PFSK-1 (cell line): ENCODE data around the gene USH2A.

Source experiments
- FOXP2 ChIP-seq: optimal IDR thresholded peaks from 2 replicates; pipeline ENCODE3; 2011; ENCODE audit warnings: borderline replicate concordance, control low read depth, inconsistent platforms; ENCODE audit not compliant: insufficient read depth; ENCODE audit errors: extremely low read length, extremely low read depth
- POLR2AphosphoS5 ChIP-seq: IDR thresholded peaks from 2 replicates; pipeline ENCODE4 v1.6.1; 2012; ENCODE audit warnings: low read depth, mild to moderate bottlenecking, control low read depth, low read length, moderate library complexity
- REST ChIP-seq, 2 experiments: IDR thresholded peaks; 2 replicates each; pipeline versions ENCODE4 v1.6.1 to v1.8.0; 2011 to 2012; ENCODE audit warnings: low read depth in 2 of 2, low read length in 2 of 2, control low read depth in 1 of 2, inconsistent platforms in 1 of 2, mild to moderate bottlenecking in 1 of 2, moderate library complexity in 1 of 2; ENCODE audit not compliant: insufficient read depth in 1 of 2
- SIN3A ChIP-seq: IDR thresholded peaks from 2 replicates; pipeline ENCODE4 v1.6.1; 2012; ENCODE audit warnings: mild to moderate bottlenecking, low read length, moderate library complexity, borderline replicate concordance; ENCODE audit not compliant: insufficient read depth
- TAF1 ChIP-seq: IDR thresholded peaks from 2 replicates; pipeline ENCODE4 v1.6.1; 2012; ENCODE audit warnings: low read length, control low read depth, borderline replicate concordance; ENCODE audit not compliant: insufficient read depth

USH2A gene

GRCh38 chr1:216144661-216145450 is 278.4 kb downstream of the USH2A start:
- TF ChIP-seq REST (IDR thresholded peaks at IDR 0.05; ENCODE audit: insufficient read depth in 1 of 2, low read depth in 2 of 2, low read length in 2 of 2), result no peak
- TF ChIP-seq SIN3A, result no peak
- no peak for TF ChIP-seq FOXP2
- no peak for TF ChIP-seq TAF1
- TF ChIP-seq POLR2AphosphoS5, result no peak

GRCh38 chr1:216142921-216143320 is 280.3 kb downstream of the USH2A start:
- TF ChIP-seq FOXP2 (no peak), POLR2AphosphoS5 (no peak), TAF1 (no peak)

GRCh38 chr1:216140730-216141524 is 282.3 kb downstream of the USH2A start:
- TF ChIP-seq TAF1 (no peak), REST (IDR thresholded peaks at IDR 0.05; ENCODE audit: insufficient read depth in 1 of 2, low read depth in 2 of 2, low read length in 2 of 2) (no peak), SIN3A (no peak), FOXP2 (no peak), POLR2AphosphoS5 (no peak)

- TF ChIP-seq FOXP2 (no peak), TAF1 (no peak), SIN3A (no peak), POLR2AphosphoS5 (no peak), REST (IDR thresholded peaks at IDR 0.05; ENCODE audit: insufficient read depth in 1 of 2, low read depth in 2 of 2, low read length in 2 of 2) (no peak)
Observed at GRCh38 chr1:216124192-216124781, 299.0 kb downstream of the USH2A start.

GRCh38 chr1:216123446-216124191 is 299.6 kb downstream of the USH2A start:
- TF ChIP-seq TAF1 (no peak), SIN3A (no peak), POLR2AphosphoS5 (no peak), FOXP2 (no peak), REST (IDR thresholded peaks at IDR 0.05; ENCODE audit: insufficient read depth in 1 of 2, low read depth in 2 of 2, low read length in 2 of 2) (no peak)
